NCI-H1694 treated with DMSO at 0.1 percent for 48 hours (cell line): ENCODE measurements around the gene CASP1.

Source experiments
- DNase-seq: peaks from one replicate; lab custom pipeline; 2025; lab: John Stamatoyannopoulos, UW

Gene CASP1

GRCh38 chr11:104984808-104985207, 50.1 kb downstream of the CASP1 start:
- no peak for DNase-seq

DNA sequence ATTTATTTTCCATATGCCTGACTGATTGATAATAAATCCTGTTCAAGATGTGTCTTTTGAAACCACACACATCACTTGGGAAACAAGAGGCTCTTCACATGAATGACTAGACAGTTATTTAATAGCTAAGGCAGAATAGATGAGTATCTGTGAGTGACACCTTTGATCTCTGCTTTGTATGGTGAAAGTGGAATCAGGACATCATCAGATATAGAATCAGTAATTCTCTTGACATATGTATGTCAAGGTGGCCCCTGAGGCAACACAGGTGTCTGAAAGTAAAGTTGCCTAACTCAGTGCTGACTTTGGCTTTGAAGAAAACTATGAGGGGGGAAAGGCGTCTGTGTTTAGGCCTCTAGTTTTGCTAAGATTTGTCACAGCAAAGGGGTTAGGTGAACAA, 55.1 kb downstream of the CASP1 start:
- no peak for DNase-seq
